Brain pericyte (primary cell): ENCODE results near the gene ARHGEF40.

ENCODE experiments used
- DNase-seq: peaks from one replicate; pipeline ENCODE4 v3.0.0-alpha.2; 2012; ENCODE audit warnings: low read depth, low spot score

The ARHGEF40 gene

GRCh38 chr14:21070083-21070609 is at the start of gene ARHGEF40:
ARHGEF40 (plus strand) TSS chr14:21070304; CDS start chr14:21070397, 93 bp downstream.
- no peak for DNase-seq

GRCh38 chr14:21020977-21021545 is 49.0 kb upstream of the ARHGEF40 start:
- DNase-seq, result no peak

- no peak for DNase-seq
Observed at GRCh38 chr14:21022686-21023085, 47.4 kb upstream of the ARHGEF40 start.

GRCh38 chr14:21023174-21023573 is 46.9 kb upstream of the ARHGEF40 start:
- DNase-seq, result no peak

GRCh38 chr14:21023817-21024584 is 46.1 kb upstream of the ARHGEF40 start:
- DNase-seq, result no peak

GRCh38 chr14:21024585-21025370 is 45.3 kb upstream of the ARHGEF40 start, which contains the start of gene NDRG2:
NDRG2 (minus strand) TSS chr14:21025061; CDS start chr14:21023315, 1,746 bp downstream.
- DNase-seq, result no peak

- no peak for DNase-seq
Observed at GRCh38 chr14:21025371-21026273, 44.5 kb upstream of the ARHGEF40 start.

- no peak for DNase-seq
Observed at GRCh38 chr14:21026274-21026987, 43.7 kb upstream of the ARHGEF40 start.

- DNase-seq, result no peak
Observed at GRCh38 chr14:21026988-21027315, 43.2 kb upstream of the ARHGEF40 start.

- DNase-seq, result no peak
Observed at GRCh38 chr14:21029917-21030316, 40.2 kb upstream of the ARHGEF40 start, which contains the start of gene TPPP2. TPPP2 (plus strand) TSS chr14:21030217; CDS start chr14:21030582, 365 bp downstream.

- DNase-seq, result no peak
Observed at GRCh38 chr14:21030531-21030930, 39.6 kb upstream of the ARHGEF40 start.

- no peak for DNase-seq
Observed at GRCh38 chr14:21032326-21033132, 37.6 kb upstream of the ARHGEF40 start.

- no peak for DNase-seq
Observed at GRCh38 chr14:21033133-21033698, 36.9 kb upstream of the ARHGEF40 start.

- DNase-seq, result no peak
Observed at GRCh38 chr14:21034707-21035106, 35.4 kb upstream of the ARHGEF40 start, which contains the start of gene RNASE13. RNASE13 (minus strand) TSS chr14:21034807; CDS start chr14:21034288, 519 bp downstream.

GRCh38 chr14:21036751-21037150 is 33.4 kb upstream of the ARHGEF40 start:
- DNase-seq, result no peak

GRCh38 chr14:21037156-21037555 is 32.9 kb upstream of the ARHGEF40 start:
- no peak for DNase-seq

GRCh38 chr14:21038441-21039422 is 31.4 kb upstream of the ARHGEF40 start:
- no peak for DNase-seq
